Measurements from ENCODE around the gene MCL1.

MCL1 gene

GRCh38 chr1:150559656-150560010 is 19.8 kb downstream of the MCL1 start:
- no peaks in the 10 kb centered on the region for H3K36me3 ChIP-seq (ENCODE audit: low read length)

GRCh38 chr1:150558761-150559655 is 20.4 kb downstream of the MCL1 start:
- no peak overlapping the region for H3K4me2 ChIP-seq (ENCODE audit: low read depth, low read length, poor library complexity, severe bottlenecking)
- no peak overlapping the region for H3K27ac ChIP-seq (ENCODE audit: low read depth, low read length)
- H3K9ac ChIP-seq (ENCODE audit: low read length) = no peak overlapping the region

More at GRCh38 chr1:150559656-150560010, 19.8 kb downstream of the MCL1 start:
- Histone ChIP-seq H3K27me3 (ENCODE audit: low read length) (no peaks in the 10 kb centered on the region), H4K20me1 (ENCODE audit: low read depth, low read length) (no peaks in the 10 kb centered on the region), H3K4me2 (ENCODE audit: low read depth, low read length, poor library complexity, severe bottlenecking) (no peak overlapping the region), H2AFZ (ENCODE audit: low read depth, low read length, severe bottlenecking) (no peak overlapping the region), H3K9me3 (ENCODE audit: insufficient read depth, low read length) (no peaks in the 10 kb centered on the region), H3K9me2 (replicated peaks; ENCODE audit: insufficient read depth, low read length) (no peaks in the 10 kb centered on the region), H3K27ac (ENCODE audit: low read depth, low read length) (no peak overlapping the region), H3F3A (ENCODE audit: insufficient read depth) (peaks cover 43% of the 10 kb centered on the region), H3K79me2 (ENCODE audit: insufficient read depth, low read length) (peaks cover 1% of the 10 kb centered on the region; the same call in 1 of the 2 replicates), H3K9ac (ENCODE audit: low read length) (no peak overlapping the region), H3K4me3 (ENCODE audit: insufficient read depth, low read length, poor library complexity, severe bottlenecking) (no peak overlapping the region)
- TF ChIP-seq CTCF (IDR thresholded peaks at IDR 0.05; ENCODE audit: insufficient read depth, low read length, poor library complexity, severe bottlenecking) = no peak
- no peak for TF ChIP-seq EZH2phosphoT487 (conservative IDR thresholded peaks at IDR 0.05; ENCODE audit: low read length)

GRCh38 chr1:150558303-150558704 is 21.1 kb downstream of the MCL1 start:
- Histone ChIP-seq H3K27me3 (ENCODE audit: low read length) (no peaks in the 10 kb centered on the region), H3K9me2 (replicated peaks; ENCODE audit: insufficient read depth, low read length) (no peaks in the 10 kb centered on the region), H3F3A (ENCODE audit: insufficient read depth) (peaks cover 30% of the 10 kb centered on the region), H3K36me3 (ENCODE audit: low read length) (no peaks in the 10 kb centered on the region), H3K4me2 (ENCODE audit: low read depth, low read length, poor library complexity, severe bottlenecking) (no peak overlapping the region), H3K4me3 (ENCODE audit: insufficient read depth, low read length, poor library complexity, severe bottlenecking) (no peak overlapping the region), H3K79me2 (ENCODE audit: insufficient read depth, low read length) (no peaks in the 10 kb centered on the region), H3K9ac (ENCODE audit: low read length) (no peak overlapping the region), H4K20me1 (ENCODE audit: low read depth, low read length) (no peaks in the 10 kb centered on the region), H3K9me3 (ENCODE audit: insufficient read depth, low read length) (no peaks in the 10 kb centered on the region), H2AFZ (ENCODE audit: low read depth, low read length, severe bottlenecking) (no peak overlapping the region), H3K27ac (ENCODE audit: low read depth, low read length) (no peak overlapping the region)
- TF ChIP-seq CTCF (IDR thresholded peaks at IDR 0.05; ENCODE audit: insufficient read depth, low read length, poor library complexity, severe bottlenecking) = no peak
- no peak for TF ChIP-seq EZH2phosphoT487 (conservative IDR thresholded peaks at IDR 0.05; ENCODE audit: low read length)

More at GRCh38 chr1:150558761-150559655, 20.4 kb downstream of the MCL1 start:
- no peaks in the 10 kb centered on the region for H3K9me2 ChIP-seq (replicated peaks; ENCODE audit: insufficient read depth, low read length)
- no peaks in the 10 kb centered on the region for H3K36me3 ChIP-seq (ENCODE audit: low read length)
- no peaks in the 10 kb centered on the region for H4K20me1 ChIP-seq (ENCODE audit: low read depth, low read length)
- no peak overlapping the region for H3K4me3 ChIP-seq (ENCODE audit: insufficient read depth, low read length, poor library complexity, severe bottlenecking)
- no peaks in the 10 kb centered on the region for H3K9me3 ChIP-seq (ENCODE audit: insufficient read depth, low read length)
- H2AFZ ChIP-seq (ENCODE audit: low read depth, low read length, severe bottlenecking) = no peak overlapping the region
- no peak for TF ChIP-seq EZH2phosphoT487 (conservative IDR thresholded peaks at IDR 0.05; ENCODE audit: low read length)
- no peak for TF ChIP-seq CTCF (IDR thresholded peaks at IDR 0.05; ENCODE audit: insufficient read depth, low read length, poor library complexity, severe bottlenecking)
- H3F3A ChIP-seq (ENCODE audit: insufficient read depth) = peaks cover 37% of the 10 kb centered on the region
- no peaks in the 10 kb centered on the region for H3K79me2 ChIP-seq (ENCODE audit: insufficient read depth, low read length)
- no peaks in the 10 kb centered on the region for H3K27me3 ChIP-seq (ENCODE audit: low read length)

Data from SU-DHL-6 (cell line).